Astrocyte of the spinal cord (primary cell): Measurements from ENCODE around the gene UBE2M.
"Not testable (repeated sequence)": the region's sequence is repeated elsewhere in the genome, so short reads cannot be mapped to it uniquely, and the experiment has no call there.

Experiments
- DNase-seq: peaks from one replicate; pipeline ENCODE4 v3.0.0; 2011; ENCODE audit warnings: low read depth, low spot score
- H3K4me3 ChIP-seq: 2 replicates; pipeline ENCODE4 v1.5.1; 2011; ENCODE audit warnings: low read depth, mild to moderate bottlenecking, low read length, moderate library complexity
- in situ Hi-C: cut with HindIII; loops from 2 replicates; pipeline ENCODE4 v1.10.0; 2017; ENCODE audit warnings: low sequenced_read_pairs
- TF ChIP-seq, protein P1 (sequence below): IDR thresholded peaks from 2 replicates; pipeline ENCODE4 v1.5.1; 2012; ENCODE audit warnings: low read depth, mild to moderate bottlenecking, low read length, inconsistent platforms

Gene UBE2M

DNA sequence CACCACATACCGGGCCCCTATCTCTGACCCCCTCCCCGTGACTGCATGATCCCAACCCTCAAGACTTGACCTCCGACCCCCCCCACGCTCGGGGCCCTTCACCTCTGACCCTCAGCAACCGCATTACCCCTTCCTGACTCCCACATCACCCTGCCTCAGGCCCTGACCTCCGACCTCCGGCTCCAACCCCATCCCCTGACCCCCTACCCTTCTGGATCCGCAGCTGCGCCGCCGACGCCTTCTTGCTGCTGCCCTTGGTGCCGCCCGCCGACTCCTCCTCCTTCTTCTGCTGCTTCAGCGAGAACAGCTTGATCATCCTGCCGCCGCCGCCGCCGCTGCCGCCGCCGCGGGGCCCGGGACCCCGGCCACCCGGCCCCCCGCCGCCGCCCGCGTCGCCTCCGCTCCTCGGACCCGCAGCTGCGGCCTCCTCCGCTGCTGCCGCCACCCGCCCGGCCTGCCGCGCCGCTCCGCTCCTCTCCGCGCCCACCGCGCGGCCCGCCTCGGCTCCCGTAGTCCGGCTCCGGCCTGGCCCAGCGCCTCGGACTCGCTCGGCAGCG is at the start of gene UBE2M:
Gene UBE2M (minus strand): TSS at position 546 of the 557 bp plus-strand sequence. CDS start 230 bp downstream, at position 316.
- DNase-seq, result peak; percentile 35
- H3K4me3 ChIP-seq, result peak within 1 kb of the TSS; percentile 100
- TF ChIP-seq, protein P1, sequence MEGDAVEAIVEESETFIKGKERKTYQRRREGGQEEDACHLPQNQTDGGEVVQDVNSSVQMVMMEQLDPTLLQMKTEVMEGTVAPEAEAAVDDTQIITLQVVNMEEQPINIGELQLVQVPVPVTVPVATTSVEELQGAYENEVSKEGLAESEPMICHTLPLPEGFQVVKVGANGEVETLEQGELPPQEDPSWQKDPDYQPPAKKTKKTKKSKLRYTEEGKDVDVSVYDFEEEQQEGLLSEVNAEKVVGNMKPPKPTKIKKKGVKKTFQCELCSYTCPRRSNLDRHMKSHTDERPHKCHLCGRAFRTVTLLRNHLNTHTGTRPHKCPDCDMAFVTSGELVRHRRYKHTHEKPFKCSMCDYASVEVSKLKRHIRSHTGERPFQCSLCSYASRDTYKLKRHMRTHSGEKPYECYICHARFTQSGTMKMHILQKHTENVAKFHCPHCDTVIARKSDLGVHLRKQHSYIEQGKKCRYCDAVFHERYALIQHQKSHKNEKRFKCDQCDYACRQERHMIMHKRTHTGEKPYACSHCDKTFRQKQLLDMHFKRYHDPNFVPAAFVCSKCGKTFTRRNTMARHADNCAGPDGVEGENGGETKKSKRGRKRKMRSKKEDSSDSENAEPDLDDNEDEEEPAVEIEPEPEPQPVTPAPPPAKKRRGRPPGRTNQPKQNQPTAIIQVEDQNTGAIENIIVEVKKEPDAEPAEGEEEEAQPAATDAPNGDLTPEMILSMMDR, result no peak
- in situ Hi-C loops, result no loop called here

DNA sequence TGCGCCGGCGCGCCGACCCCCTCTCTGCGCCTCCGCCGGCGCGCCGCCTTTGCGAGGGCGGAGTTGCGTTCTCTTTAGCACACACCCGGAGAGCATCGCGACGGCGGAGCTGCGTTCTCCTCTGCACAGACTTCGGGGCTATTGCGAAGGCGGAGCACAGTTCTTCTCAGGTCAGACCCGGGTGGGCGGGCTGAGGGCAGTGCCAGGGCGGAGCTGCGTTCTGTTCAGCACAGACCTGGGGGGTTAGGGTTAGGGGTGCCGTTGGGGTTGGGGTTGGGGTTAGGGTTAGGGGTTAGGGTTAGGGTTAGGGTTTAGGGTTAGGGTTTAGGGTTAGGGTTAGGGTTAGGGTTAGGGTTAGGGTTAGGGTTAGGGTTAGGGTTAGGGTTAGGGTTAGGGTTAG is 48.8 kb upstream of the UBE2M start:
- H3K4me3 ChIP-seq, in situ Hi-C loops, DNase-seq: not testable (repeated sequence)

GRCh38 chr19:58606251-58606896 is 48.0 kb upstream of the UBE2M start:
- H3K4me3 ChIP-seq, in situ Hi-C loops, DNase-seq: not testable (repeated sequence)

- in situ Hi-C loops, result no loop called here
- DNase-seq, result no peak
- TF ChIP-seq, protein P1, result no peak
- H3K4me3 ChIP-seq, result no peak overlapping the region
Observed at GRCh38 chr19:58586133-58586765, 27.8 kb upstream of the UBE2M start.

DNA sequence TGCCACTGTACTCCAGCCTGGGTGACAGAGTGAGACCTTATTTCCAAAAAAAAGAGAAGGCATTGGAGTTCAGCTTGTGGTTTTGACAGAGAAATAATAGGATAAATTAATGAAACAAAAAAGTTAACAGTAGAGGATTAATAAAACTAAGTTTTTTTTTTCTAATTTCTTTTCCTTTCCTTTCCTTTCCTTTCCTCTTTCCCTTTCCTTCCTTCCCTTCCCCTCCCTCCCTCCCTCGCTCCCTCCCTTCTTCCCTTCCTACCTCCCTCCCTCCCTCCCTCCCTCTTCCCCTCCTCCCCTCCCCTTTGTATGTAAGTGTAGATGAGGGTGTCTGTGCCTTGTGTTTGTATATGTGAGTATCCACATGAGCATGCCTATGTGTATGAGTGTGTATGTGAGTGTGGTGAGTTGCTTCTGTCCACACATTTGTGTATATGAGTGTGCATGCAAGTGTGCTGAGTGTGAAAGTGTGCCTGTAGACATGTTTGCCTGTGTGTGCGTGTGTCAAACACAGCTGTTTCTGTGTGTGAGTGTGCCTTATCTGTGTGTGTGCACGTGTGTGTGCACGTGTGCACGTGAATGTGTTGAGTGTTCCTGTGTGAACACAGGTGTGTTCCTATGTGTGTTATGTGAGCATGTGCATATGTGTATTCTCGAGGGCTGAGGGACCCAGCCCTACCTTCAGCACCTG is 27.2 kb upstream of the UBE2M start:
- no peak for DNase-seq
- in situ Hi-C loops, result no loop called here
- H3K4me3 ChIP-seq, result no peak overlapping the region
- TF ChIP-seq, protein P1, result no peak

- in situ Hi-C loops, result no loop called here
- TF ChIP-seq, protein P1, result no peak
- no peak for DNase-seq
- no peak overlapping the region for H3K4me3 ChIP-seq
Observed at GRCh38 chr19:58584498-58585441, 26.4 kb upstream of the UBE2M start.

- DNase-seq, result no peak
- no peak overlapping the region for H3K4me3 ChIP-seq
- in situ Hi-C loops, result no loop called here
- TF ChIP-seq, protein P1, result no peak
Observed at GRCh38 chr19:58582985-58583384, 24.6 kb upstream of the UBE2M start.
